ENCODE results near the gene CYFIP1. TPM values are rescaled to one million over a fixed set of nuclear protein-coding genes. Genes with fewer than 3 reads are reported as not detected.

CYFIP1 gene
- polyA plus RNA-seq, 1 experiment: 93.4 TPM

- no peak overlapping the region for H3K4me3 ChIP-seq (ENCODE audit: low read depth, low read length)
- no peak for TF ChIP-seq CTCF (IDR thresholded peaks at IDR 0.05; ENCODE audit: insufficient read depth, low read depth, low read length)
- no peaks in the 10 kb centered on the region for H3K27me3 ChIP-seq (ENCODE audit: control insufficient read depth, insufficient read depth, low read length)
- H3K36me3 ChIP-seq (ENCODE audit: control insufficient read depth, insufficient read depth, low read length): no peaks in the 10 kb centered on the region; the same call in 1 of the 2 replicates
- POLR2A ChIA-PET: no interaction called here
- CTCF ChIA-PET: no interaction called here
- DNase-seq (ENCODE audit: low read depth): no peak
These were observed 19.6 kb downstream of the CYFIP1 start for GRCh38 chr15:22960556-22960955.

- no peak for DNase-seq (ENCODE audit: low read depth)
- no peak for TF ChIP-seq CTCF (IDR thresholded peaks at IDR 0.05; ENCODE audit: insufficient read depth, low read depth, low read length)
- ChIA-PET POLR2A (no interaction called here), CTCF (no interaction called here)
- Histone ChIP-seq H3K36me3 (ENCODE audit: control insufficient read depth, insufficient read depth, low read length) (no peaks in the 10 kb centered on the region; the same call in 1 of the 2 replicates), H3K4me3 (ENCODE audit: low read depth, low read length) (no peak overlapping the region), H3K27me3 (ENCODE audit: control insufficient read depth, insufficient read depth, low read length) (no peaks in the 10 kb centered on the region)
These were observed 20.0 kb downstream of the CYFIP1 start for GRCh38 chr15:22960126-22960525.

GRCh38 chr15:22959321-22960101, 20.7 kb downstream of the CYFIP1 start:
- no peak for TF ChIP-seq CTCF (IDR thresholded peaks at IDR 0.05; ENCODE audit: insufficient read depth, low read depth, low read length)
- Histone ChIP-seq H3K4me3 (ENCODE audit: low read depth, low read length) (no peak overlapping the region), H3K36me3 (ENCODE audit: control insufficient read depth, insufficient read depth, low read length) (no peaks in the 10 kb centered on the region; the same call in 1 of the 2 replicates), H3K27me3 (ENCODE audit: control insufficient read depth, insufficient read depth, low read length) (no peaks in the 10 kb centered on the region)
- POLR2A ChIA-PET: no interaction called here
- DNase-seq (ENCODE audit: low read depth): no peak
- CTCF ChIA-PET: no interaction called here

GRCh38 chr15:22958487-22959280, 21.5 kb downstream of the CYFIP1 start:
- H3K4me3 ChIP-seq (ENCODE audit: low read depth, low read length): no peak overlapping the region
- H3K27me3 ChIP-seq (ENCODE audit: control insufficient read depth, insufficient read depth, low read length): no peaks in the 10 kb centered on the region
- TF ChIP-seq CTCF (IDR thresholded peaks at IDR 0.05; ENCODE audit: insufficient read depth, low read depth, low read length): no peak
- POLR2A ChIA-PET: no interaction called here
- CTCF ChIA-PET: no interaction called here
- no peaks in the 10 kb centered on the region; the same call in 1 of the 2 replicates for H3K36me3 ChIP-seq (ENCODE audit: control insufficient read depth, insufficient read depth, low read length)
- DNase-seq (ENCODE audit: low read depth): no peak

- Histone ChIP-seq H3K27me3 (ENCODE audit: control insufficient read depth, insufficient read depth, low read length) (no peaks in the 10 kb centered on the region), H3K36me3 (ENCODE audit: control insufficient read depth, insufficient read depth, low read length) (no peaks in the 10 kb centered on the region; the same call in 1 of the 2 replicates), H3K4me3 (ENCODE audit: low read depth, low read length) (no peak overlapping the region)
- DNase-seq (ENCODE audit: low read depth): no peak
- ChIA-PET POLR2A (no interaction called here), CTCF (no interaction called here)
- no peak for TF ChIP-seq CTCF (IDR thresholded peaks at IDR 0.05; ENCODE audit: insufficient read depth, low read depth, low read length)
These were observed 23.2 kb downstream of the CYFIP1 start for GRCh38 chr15:22956978-22957260.
